ENCODE data around the gene SLC2A1. TPM values are rescaled to one million over a fixed set of nuclear protein-coding genes. Genes with fewer than 3 reads are reported as not detected.

The SLC2A1 gene
- total and polyA plus RNA-seq, 9 of the 15 experiments (the other 6 are each of a cell fraction or from before 2014, with no cell fraction given), result 12.6 to 153 (median 48.0) TPM

DNA sequence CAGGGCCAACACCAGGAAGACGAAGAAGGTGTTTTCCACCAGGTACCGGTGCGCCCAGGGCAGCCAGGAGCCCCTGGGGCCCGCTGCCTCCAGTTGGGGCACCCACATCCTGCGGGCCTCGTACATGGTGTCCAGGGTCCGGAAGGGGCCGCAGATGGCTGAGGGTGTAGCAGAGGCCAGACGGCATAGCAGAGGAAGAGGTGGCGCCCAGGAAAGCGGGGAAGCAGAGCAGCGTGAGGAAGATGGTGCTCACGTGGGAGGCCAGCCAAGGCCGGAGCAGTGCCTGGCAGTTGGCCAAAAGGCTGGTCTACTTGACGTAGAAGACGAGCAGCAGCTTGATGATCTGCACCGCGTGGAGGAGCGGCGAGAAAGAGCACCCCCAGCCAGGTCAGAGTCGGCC, 71.9 kb downstream of the SLC2A1 start:
- no peaks in the 10 kb centered on the region for H3K9me1 ChIP-seq (ENCODE audit: control insufficient read depth, insufficient read depth, low read length)
- peak in 1 of 4 experiments; percentile 50 for DNase-seq (ENCODE audit: extremely low read depth in 1 of 4, low spot score in 3 of 4)
- ChIA-PET CTCF (ENCODE audit: low intra/inter-chr PET ratio) (no interaction called here), POLR2A (no interaction called here)
- peaks cover 0 to 5% of the 10 kb centered on the region in 2 experiments; a peak in 1 of 5 replicates for H3K27me3 ChIP-seq (ENCODE audit: control insufficient read depth in 2 of 2, insufficient read depth in 2 of 2, low read length in 2 of 2)
- no peaks in the 10 kb centered on the region for H4K20me1 ChIP-seq (replicated peaks; ENCODE audit: control insufficient read depth, insufficient read depth, low read length)
- H3K9ac ChIP-seq (ENCODE audit: insufficient read depth in 1 of 2, low read depth in 2 of 2, low read length in 2 of 2), result no peak overlapping the region
- peak; percentile 54 for ATAC-seq
- peak overlapping the region; percentile 55 for H2AFZ ChIP-seq (ENCODE audit: low read depth, low read length)
- no peak overlapping the region for H3K27ac ChIP-seq (ENCODE audit: extremely low read depth, low read depth, low read length)
- H3K4me1 ChIP-seq (replicated peaks in 1 of 2; ENCODE audit: control insufficient read depth in 2 of 2, insufficient read depth in 2 of 2, low read length in 2 of 2), result peaks cover 0 to 24% of the 10 kb centered on the region in 2 experiments; a peak in 3 of 5 replicates
- no peak for FAIRE-seq
- H3K4me3 ChIP-seq, result no peak overlapping the region
- no TSS peak for BruUV-seq (replicated peaks)
- in situ Hi-C loops (cut with MboI) (no loop called here), intact Hi-C loops (cut with micrococcal nuclease) (no loop called here)
- H3K79me2 ChIP-seq (ENCODE audit: control insufficient read depth, insufficient read depth, low read length), result no peaks in the 10 kb centered on the region
- no peak overlapping the region; the same call in 1 of the 2 replicates for H3K4me2 ChIP-seq (ENCODE audit: insufficient read depth, low read length)
- no peaks in the 10 kb centered on the region for H3K9me3 ChIP-seq (replicated peaks; ENCODE audit: control insufficient read depth, insufficient read depth, low read depth, low read length)
- WGBS (ENCODE audit: insufficient coverage, low coverage, missing lambda C conversion rate), result 43% methylated on average over 21 of the region's 21 CpGs
- no peaks in the 10 kb centered on the region for H3K36me3 ChIP-seq (ENCODE audit: control insufficient read depth, insufficient read depth, low read length)
- TF ChIP-seq CAMTA2 (CRISPR knock-in tag; conservative IDR thresholded peaks at IDR 0.05), result no peak
- TF ChIP-seq, protein P1, sequence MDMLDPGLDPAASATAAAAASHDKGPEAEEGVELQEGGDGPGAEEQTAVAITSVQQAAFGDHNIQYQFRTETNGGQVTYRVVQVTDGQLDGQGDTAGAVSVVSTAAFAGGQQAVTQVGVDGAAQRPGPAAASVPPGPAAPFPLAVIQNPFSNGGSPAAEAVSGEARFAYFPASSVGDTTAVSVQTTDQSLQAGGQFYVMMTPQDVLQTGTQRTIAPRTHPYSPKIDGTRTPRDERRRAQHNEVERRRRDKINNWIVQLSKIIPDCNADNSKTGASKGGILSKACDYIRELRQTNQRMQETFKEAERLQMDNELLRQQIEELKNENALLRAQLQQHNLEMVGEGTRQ (CRISPR knock-in tag; IDR thresholded peaks at IDR 0.05), result peak; percentile 7; the same call in 1 of the 2 replicates
- TF ChIP-seq XRCC3 (IDR thresholded peaks at IDR 0.05), result no peak
- TF ChIP-seq, protein P2, sequence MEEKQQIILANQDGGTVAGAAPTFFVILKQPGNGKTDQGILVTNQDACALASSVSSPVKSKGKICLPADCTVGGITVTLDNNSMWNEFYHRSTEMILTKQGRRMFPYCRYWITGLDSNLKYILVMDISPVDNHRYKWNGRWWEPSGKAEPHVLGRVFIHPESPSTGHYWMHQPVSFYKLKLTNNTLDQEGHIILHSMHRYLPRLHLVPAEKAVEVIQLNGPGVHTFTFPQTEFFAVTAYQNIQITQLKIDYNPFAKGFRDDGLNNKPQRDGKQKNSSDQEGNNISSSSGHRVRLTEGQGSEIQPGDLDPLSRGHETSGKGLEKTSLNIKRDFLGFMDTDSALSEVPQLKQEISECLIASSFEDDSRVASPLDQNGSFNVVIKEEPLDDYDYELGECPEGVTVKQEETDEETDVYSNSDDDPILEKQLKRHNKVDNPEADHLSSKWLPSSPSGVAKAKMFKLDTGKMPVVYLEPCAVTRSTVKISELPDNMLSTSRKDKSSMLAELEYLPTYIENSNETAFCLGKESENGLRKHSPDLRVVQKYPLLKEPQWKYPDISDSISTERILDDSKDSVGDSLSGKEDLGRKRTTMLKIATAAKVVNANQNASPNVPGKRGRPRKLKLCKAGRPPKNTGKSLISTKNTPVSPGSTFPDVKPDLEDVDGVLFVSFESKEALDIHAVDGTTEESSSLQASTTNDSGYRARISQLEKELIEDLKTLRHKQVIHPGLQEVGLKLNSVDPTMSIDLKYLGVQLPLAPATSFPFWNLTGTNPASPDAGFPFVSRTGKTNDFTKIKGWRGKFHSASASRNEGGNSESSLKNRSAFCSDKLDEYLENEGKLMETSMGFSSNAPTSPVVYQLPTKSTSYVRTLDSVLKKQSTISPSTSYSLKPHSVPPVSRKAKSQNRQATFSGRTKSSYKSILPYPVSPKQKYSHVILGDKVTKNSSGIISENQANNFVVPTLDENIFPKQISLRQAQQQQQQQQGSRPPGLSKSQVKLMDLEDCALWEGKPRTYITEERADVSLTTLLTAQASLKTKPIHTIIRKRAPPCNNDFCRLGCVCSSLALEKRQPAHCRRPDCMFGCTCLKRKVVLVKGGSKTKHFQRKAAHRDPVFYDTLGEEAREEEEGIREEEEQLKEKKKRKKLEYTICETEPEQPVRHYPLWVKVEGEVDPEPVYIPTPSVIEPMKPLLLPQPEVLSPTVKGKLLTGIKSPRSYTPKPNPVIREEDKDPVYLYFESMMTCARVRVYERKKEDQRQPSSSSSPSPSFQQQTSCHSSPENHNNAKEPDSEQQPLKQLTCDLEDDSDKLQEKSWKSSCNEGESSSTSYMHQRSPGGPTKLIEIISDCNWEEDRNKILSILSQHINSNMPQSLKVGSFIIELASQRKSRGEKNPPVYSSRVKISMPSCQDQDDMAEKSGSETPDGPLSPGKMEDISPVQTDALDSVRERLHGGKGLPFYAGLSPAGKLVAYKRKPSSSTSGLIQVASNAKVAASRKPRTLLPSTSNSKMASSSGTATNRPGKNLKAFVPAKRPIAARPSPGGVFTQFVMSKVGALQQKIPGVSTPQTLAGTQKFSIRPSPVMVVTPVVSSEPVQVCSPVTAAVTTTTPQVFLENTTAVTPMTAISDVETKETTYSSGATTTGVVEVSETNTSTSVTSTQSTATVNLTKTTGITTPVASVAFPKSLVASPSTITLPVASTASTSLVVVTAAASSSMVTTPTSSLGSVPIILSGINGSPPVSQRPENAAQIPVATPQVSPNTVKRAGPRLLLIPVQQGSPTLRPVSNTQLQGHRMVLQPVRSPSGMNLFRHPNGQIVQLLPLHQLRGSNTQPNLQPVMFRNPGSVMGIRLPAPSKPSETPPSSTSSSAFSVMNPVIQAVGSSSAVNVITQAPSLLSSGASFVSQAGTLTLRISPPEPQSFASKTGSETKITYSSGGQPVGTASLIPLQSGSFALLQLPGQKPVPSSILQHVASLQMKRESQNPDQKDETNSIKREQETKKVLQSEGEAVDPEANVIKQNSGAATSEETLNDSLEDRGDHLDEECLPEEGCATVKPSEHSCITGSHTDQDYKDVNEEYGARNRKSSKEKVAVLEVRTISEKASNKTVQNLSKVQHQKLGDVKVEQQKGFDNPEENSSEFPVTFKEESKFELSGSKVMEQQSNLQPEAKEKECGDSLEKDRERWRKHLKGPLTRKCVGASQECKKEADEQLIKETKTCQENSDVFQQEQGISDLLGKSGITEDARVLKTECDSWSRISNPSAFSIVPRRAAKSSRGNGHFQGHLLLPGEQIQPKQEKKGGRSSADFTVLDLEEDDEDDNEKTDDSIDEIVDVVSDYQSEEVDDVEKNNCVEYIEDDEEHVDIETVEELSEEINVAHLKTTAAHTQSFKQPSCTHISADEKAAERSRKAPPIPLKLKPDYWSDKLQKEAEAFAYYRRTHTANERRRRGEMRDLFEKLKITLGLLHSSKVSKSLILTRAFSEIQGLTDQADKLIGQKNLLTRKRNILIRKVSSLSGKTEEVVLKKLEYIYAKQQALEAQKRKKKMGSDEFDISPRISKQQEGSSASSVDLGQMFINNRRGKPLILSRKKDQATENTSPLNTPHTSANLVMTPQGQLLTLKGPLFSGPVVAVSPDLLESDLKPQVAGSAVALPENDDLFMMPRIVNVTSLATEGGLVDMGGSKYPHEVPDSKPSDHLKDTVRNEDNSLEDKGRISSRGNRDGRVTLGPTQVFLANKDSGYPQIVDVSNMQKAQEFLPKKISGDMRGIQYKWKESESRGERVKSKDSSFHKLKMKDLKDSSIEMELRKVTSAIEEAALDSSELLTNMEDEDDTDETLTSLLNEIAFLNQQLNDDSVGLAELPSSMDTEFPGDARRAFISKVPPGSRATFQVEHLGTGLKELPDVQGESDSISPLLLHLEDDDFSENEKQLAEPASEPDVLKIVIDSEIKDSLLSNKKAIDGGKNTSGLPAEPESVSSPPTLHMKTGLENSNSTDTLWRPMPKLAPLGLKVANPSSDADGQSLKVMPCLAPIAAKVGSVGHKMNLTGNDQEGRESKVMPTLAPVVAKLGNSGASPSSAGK (IDR thresholded peaks at IDR 0.05), result peak; percentile 66
- TF ChIP-seq, protein P3, sequence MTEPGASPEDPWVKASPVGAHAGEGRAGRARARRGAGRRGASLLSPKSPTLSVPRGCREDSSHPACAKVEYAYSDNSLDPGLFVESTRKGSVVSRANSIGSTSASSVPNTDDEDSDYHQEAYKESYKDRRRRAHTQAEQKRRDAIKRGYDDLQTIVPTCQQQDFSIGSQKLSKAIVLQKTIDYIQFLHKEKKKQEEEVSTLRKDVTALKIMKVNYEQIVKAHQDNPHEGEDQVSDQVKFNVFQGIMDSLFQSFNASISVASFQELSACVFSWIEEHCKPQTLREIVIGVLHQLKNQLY (CRISPR knock-in tag; conservative IDR thresholded peaks at IDR 0.05), result no peak
- TF ChIP-seq DPF2 (IDR thresholded peaks at IDR 0.05), result no peak
- TF ChIP-seq LARP7 (IDR thresholded peaks at IDR 0.05), result no peak
- no peak for TF ChIP-seq RFX7 (CRISPR knock-in tag; IDR thresholded peaks at IDR 0.05)
- TF ChIP-seq CBX3 (IDR thresholded peaks at IDR 0.05; ENCODE audit: borderline replicate concordance in 1 of 2, low read length in 2 of 2), result no peak
